K562 (cell line): ENCODE measurements around the gene MTA2. TPM values are rescaled to one million over a fixed set of nuclear protein-coding genes. Genes with fewer than 3 reads are reported as not detected.

Experiments
- HDAC2 ChIP-seq: fragments of 450-650 bp; IDR thresholded peaks from 2 replicates; pipeline ENCODE4 v1.6.1; 2016; ENCODE audit warnings: mild to moderate bottlenecking
- MEF2D ChIP-seq: conservative IDR thresholded peaks from 2 replicates; pipeline ENCODE4 v1.6.1; 2016; ENCODE audit warnings: low read depth, missing genetic modification characterization, missing compliant biosample characterization
- MYC ChIP-seq, 2 experiments: fragments of 250-450 bp in 1 of 2; sonication (Bioruptor Pico) in 1 of 2; IDR thresholded peaks; 2 replicates each; pipeline versions ENCODE4 v1.5.1 to v1.6.1; 2012 to 2021; ENCODE audit warnings: low read depth in 2 of 2, borderline replicate concordance in 1 of 2, improper control_type of control experiment in 1 of 2, low read length in 1 of 2, mild to moderate bottlenecking in 1 of 2, moderate library complexity in 1 of 2
- SMARCA4 ChIP-seq: fragments of 450-650 bp; IDR thresholded peaks from 2 replicates; pipeline ENCODE4 v1.6.1; 2016
- polyA plus RNA-seq, 8 experiments: library from polyadenylated mRNA; depleted of rRNA in 4 of 8; stranded (reverse) in 5 of 8; unstranded in 3 of 8; fragments of >200 nt; fragmentation: Nextera tagmentation in 2 of 8; fragmentation: Illumina TruSeq in 1 of 8; extraction: Ambion mirVana in 2 of 8; extraction: Trizol in 1 of 8; gene quantifications; 2 replicates each; pipeline versions ENCODE4 v1.2.1 to v1.2.3, GENCODE V29; 2011 to 2014; ENCODE audit warnings: inconsistent platforms in 1 of 8, missing spikeins in 1 of 8
- total RNA-seq, 7 experiments: library from RNA; depleted of rRNA in 6 of 7; stranded (reverse); fragments of >200 nt in 6 of 7; fragmentation: Illumina TruSeq in 2 of 7; extraction: Trizol in 2 of 7; gene quantifications; 2 replicates each; pipeline versions ENCODE4 v1.2.1 to v1.2.3, GENCODE V29; 2011 to 2021; ENCODE audit warnings: low replicate concordance in 1 of 7
- TF ChIP-seq, protein P1 (sequence below): IDR thresholded peaks from 3 replicates; pipeline ENCODE4 v1.6.1; 2011; ENCODE audit warnings: borderline replicate concordance, mild to moderate bottlenecking, moderate library complexity; ENCODE audit not compliant: insufficient read length; ENCODE audit errors: extremely low read depth
- TF ChIP-seq, protein P2 (sequence below): fragments of 450-650 bp; IDR thresholded peaks from 2 replicates; pipeline ENCODE4 v1.7.1; 2018; ENCODE audit warnings: mild to moderate bottlenecking, low read depth; ENCODE audit not compliant: partially characterized antibody
- TF ChIP-seq, protein P3 (sequence below): fragments of 450-650 bp; IDR thresholded peaks from 2 replicates; pipeline ENCODE4 v1.6.1; 2018; ENCODE audit not compliant: partially characterized antibody

Gene MTA2
- total and polyA plus RNA-seq, 9 of the 15 experiments (the other 6 are each of a cell fraction or from before 2014, with no cell fraction given), result 6.2 to 220 (median 172) TPM

DNA sequence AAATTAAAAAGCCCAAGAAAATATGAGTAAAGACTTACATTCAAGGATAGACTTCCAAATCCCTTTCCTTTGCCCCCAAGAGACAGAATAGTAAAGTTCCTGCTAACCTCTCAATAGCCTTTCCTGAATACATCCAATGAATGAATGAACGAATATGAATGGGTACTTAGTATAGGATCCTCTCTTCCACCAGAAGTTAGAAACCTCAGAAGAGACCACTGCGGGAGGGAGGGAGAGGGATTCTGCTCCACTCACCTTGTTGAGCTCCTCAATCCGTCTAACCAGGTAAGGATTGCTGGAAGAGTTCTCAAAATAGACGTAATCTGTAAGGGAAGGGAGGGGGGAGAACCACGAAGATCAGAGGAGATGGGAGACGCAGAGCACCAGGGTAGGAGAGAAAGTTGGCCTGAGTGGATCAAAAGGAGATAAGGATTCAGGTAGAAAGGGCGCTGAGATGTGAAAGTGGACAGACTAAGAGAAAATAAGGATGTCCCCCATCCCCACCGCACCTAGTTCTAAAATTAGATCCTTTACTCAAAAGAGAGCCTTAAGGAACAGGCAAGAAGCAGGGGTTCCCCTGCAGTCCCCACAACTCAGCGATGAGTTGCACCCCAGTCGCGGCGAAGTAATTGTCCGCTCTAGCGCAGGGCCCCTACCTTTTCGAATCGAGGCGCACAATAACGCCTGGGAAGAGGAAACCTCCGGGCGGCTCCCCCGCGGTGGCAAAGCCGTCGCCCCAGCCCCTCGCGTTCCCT lies 1.1 kb downstream of the MTA2 start (continued):
- TF ChIP-seq, protein P1, sequence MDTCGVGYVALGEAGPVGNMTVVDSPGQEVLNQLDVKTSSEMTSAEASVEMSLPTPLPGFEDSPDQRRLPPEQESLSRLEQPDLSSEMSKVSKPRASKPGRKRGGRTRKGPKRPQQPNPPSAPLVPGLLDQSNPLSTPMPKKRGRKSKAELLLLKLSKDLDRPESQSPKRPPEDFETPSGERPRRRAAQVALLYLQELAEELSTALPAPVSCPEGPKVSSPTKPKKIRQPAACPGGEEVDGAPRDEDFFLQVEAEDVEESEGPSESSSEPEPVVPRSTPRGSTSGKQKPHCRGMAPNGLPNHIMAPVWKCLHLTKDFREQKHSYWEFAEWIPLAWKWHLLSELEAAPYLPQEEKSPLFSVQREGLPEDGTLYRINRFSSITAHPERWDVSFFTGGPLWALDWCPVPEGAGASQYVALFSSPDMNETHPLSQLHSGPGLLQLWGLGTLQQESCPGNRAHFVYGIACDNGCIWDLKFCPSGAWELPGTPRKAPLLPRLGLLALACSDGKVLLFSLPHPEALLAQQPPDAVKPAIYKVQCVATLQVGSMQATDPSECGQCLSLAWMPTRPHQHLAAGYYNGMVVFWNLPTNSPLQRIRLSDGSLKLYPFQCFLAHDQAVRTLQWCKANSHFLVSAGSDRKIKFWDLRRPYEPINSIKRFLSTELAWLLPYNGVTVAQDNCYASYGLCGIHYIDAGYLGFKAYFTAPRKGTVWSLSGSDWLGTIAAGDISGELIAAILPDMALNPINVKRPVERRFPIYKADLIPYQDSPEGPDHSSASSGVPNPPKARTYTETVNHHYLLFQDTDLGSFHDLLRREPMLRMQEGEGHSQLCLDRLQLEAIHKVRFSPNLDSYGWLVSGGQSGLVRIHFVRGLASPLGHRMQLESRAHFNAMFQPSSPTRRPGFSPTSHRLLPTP, result no peak
- TF ChIP-seq MEF2D (tag) (0 out of 2 replicates have a peak, but pooled peaks have one; percentile 13), MYC (IDR thresholded peaks at IDR 0.05; ENCODE audit: low read depth, low read length) (no peak), MYC (CRISPR knock-in tag; IDR thresholded peaks at IDR 0.05; ENCODE audit: borderline replicate concordance, low read depth) (no peak), HDAC2 (no peak), SMARCA4 (peak; percentile 43; the same call in 1 of the 2 replicates)
- TF ChIP-seq, protein P2, sequence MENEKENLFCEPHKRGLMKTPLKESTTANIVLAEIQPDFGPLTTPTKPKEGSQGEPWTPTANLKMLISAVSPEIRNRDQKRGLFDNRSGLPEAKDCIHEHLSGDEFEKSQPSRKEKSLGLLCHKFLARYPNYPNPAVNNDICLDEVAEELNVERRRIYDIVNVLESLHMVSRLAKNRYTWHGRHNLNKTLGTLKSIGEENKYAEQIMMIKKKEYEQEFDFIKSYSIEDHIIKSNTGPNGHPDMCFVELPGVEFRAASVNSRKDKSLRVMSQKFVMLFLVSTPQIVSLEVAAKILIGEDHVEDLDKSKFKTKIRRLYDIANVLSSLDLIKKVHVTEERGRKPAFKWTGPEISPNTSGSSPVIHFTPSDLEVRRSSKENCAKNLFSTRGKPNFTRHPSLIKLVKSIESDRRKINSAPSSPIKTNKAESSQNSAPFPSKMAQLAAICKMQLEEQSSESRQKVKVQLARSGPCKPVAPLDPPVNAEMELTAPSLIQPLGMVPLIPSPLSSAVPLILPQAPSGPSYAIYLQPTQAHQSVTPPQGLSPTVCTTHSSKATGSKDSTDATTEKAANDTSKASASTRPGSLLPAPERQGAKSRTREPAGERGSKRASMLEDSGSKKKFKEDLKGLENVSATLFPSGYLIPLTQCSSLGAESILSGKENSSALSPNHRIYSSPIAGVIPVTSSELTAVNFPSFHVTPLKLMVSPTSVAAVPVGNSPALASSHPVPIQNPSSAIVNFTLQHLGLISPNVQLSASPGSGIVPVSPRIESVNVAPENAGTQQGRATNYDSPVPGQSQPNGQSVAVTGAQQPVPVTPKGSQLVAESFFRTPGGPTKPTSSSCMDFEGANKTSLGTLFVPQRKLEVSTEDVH, result no peak
- TF ChIP-seq, protein P3, sequence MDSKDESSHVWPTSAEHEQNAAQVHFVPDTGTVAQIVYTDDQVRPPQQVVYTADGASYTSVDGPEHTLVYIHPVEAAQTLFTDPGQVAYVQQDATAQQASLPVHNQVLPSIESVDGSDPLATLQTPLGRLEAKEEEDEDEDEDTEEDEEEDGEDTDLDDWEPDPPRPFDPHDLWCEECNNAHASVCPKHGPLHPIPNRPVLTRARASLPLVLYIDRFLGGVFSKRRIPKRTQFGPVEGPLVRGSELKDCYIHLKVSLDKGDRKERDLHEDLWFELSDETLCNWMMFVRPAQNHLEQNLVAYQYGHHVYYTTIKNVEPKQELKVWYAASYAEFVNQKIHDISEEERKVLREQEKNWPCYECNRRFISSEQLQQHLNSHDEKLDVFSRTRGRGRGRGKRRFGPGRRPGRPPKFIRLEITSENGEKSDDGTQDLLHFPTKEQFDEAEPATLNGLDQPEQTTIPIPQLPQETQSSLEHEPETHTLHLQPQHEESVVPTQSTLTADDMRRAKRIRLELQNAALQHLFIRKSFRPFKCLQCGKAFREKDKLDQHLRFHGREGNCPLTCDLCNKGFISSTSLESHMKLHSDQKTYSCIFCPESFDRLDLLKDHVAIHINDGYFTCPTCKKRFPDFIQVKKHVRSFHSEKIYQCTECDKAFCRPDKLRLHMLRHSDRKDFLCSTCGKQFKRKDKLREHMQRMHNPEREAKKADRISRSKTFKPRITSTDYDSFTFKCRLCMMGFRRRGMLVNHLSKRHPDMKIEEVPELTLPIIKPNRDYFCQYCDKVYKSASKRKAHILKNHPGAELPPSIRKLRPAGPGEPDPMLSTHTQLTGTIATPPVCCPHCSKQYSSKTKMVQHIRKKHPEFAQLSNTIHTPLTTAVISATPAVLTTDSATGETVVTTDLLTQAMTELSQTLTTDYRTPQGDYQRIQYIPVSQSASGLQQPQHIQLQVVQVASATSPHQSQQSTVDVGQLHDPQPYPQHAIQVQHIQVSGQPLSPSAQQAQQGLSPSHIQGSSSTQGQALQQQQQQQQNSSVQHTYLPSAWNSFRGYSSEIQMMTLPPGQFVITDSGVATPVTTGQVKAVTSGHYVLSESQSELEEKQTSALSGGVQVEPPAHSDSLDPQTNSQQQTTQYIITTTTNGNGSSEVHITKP, result peak; percentile 25
